HG03520 (cell line): Measurements from ENCODE around the gene NRXN3.

Experiments
- ATAC-seq: cut with Tn5 transposase; IDR thresholded peaks from one replicate; pipeline ENCODE4 v1.9.1; 2021; ENCODE audit warnings: mild to moderate bottlenecking, moderate library complexity; ENCODE audit not compliant: unreplicated experiment

Gene NRXN3

GRCh38 chr14:79260406-79260805 lies 1090.2 kb downstream of the NRXN3 start:
- no peak for ATAC-seq

- ATAC-seq: no peak
Observed at GRCh38 chr14:79265366-79265946, 1095.3 kb downstream of the NRXN3 start.

GRCh38 chr14:79270361-79270760 lies 1100.2 kb downstream of the NRXN3 start:
- ATAC-seq: no peak

- no peak for ATAC-seq
Observed at GRCh38 chr14:79271122-79271521, 1100.9 kb downstream of the NRXN3 start.

- no peak for ATAC-seq
Observed at GRCh38 chr14:79274641-79275291, 1104.6 kb downstream of the NRXN3 start.

GRCh38 chr14:79275292-79275655 lies 1105.1 kb downstream of the NRXN3 start:
- ATAC-seq: no peak

GRCh38 chr14:79278286-79278797 lies 1108.2 kb downstream of the NRXN3 start:
- ATAC-seq: no peak

- ATAC-seq: no peak
Observed at GRCh38 chr14:79278798-79279644, 1108.8 kb downstream of the NRXN3 start.

- ATAC-seq: no peak
Observed at GRCh38 chr14:79279645-79280597, 1109.7 kb downstream of the NRXN3 start.

- no peak for ATAC-seq
Observed at GRCh38 chr14:79281244-79282152, 1111.3 kb downstream of the NRXN3 start.

GRCh38 chr14:79284621-79285020 lies 1114.4 kb downstream of the NRXN3 start:
- ATAC-seq: no peak

- ATAC-seq: no peak
Observed at GRCh38 chr14:79285263-79285662, 1115.1 kb downstream of the NRXN3 start.

- no peak for ATAC-seq
Observed at GRCh38 chr14:79287976-79288375, 1117.8 kb downstream of the NRXN3 start.

GRCh38 chr14:79293482-79294177 lies 1123.5 kb downstream of the NRXN3 start:
- no peak for ATAC-seq

- ATAC-seq: no peak
Observed at GRCh38 chr14:79294499-79294898, 1124.3 kb downstream of the NRXN3 start.

GRCh38 chr14:79295385-79295784 lies 1125.2 kb downstream of the NRXN3 start:
- ATAC-seq: no peak

- no peak for ATAC-seq
Observed at GRCh38 chr14:79298373-79298772, 1128.2 kb downstream of the NRXN3 start.

GRCh38 chr14:79299162-79299561 lies 1129.0 kb downstream of the NRXN3 start:
- ATAC-seq: no peak

GRCh38 chr14:79304279-79304678 lies 1134.1 kb downstream of the NRXN3 start:
- no peak for ATAC-seq
